Measurements from ENCODE around the gene HOXB13.

Gene HOXB13

DNA sequence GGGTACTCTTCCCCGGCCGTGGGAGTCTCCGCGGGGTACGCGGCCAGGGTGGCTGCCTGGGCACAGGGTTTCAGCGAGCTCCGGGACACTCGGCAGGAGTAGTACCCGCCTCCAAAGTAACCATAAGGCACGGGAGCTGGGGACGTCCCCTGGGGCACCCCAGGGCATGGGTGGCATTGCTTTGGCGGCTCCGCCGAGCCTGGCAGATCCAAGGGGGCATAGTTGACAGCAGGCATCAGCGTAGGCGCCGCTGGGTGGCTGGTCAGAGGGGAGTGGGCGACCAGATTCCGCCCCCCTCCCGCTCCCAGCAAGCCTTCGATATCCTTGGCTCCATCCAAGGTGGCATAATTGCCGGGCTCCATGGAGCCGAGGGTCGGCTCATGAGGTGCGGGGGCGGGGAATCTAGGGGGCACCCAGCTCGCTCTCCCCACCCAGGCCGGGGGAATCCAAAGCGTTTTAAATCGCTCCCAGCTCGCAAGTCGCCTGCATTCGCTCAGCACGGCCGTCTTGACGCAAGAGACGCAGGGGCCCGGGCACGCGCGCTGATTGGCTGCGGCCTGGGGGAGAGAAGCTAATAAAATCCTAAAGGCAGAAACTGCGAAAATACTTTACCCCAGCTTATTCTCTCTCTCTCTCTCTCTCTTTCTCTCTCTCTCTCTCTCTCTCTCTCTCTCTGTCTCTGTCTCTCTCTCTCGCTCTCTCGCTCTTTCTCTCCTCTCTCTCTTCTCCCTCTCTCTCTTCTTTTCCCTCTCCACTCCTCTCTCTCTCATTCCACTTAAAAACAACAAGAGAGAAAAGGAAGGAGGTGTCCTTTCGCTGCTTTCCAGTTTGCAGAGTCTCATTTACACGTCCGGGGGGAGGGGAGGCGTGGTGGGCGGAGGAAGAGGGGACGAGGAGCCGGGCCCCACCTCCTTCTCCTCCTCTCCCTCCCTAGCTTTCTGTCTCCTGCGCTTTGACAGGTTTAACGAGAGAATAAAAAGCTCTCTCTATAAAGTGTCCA lies at the start of gene HOXB13:
HOXB13 (minus strand) TSS at position 519 of the 1,000 bp plus-strand sequence; CDS start at position 362, 157 bp downstream.
- DNase-seq (ENCODE audit: low read depth in 3 of 3, low spot score in 1 of 3): no peak

- DNase-seq (ENCODE audit: low read depth in 3 of 3, low spot score in 1 of 3): no peak
Measured at GRCh38 chr17:48776602-48777001, 48.1 kb upstream of the HOXB13 start.

- DNase-seq (ENCODE audit: low read depth in 3 of 3, low spot score in 1 of 3): no peak
Measured at GRCh38 chr17:48773245-48773644, 44.7 kb upstream of the HOXB13 start.

- DNase-seq (ENCODE audit: low read depth in 3 of 3, low spot score in 1 of 3): no peak
Measured at GRCh38 chr17:48770954-48771353, 42.4 kb upstream of the HOXB13 start.

- no peak for DNase-seq (ENCODE audit: low read depth in 3 of 3, low spot score in 1 of 3)
Measured at GRCh38 chr17:48769009-48769675, 40.6 kb upstream of the HOXB13 start.

- no peak for DNase-seq (ENCODE audit: low read depth in 3 of 3, low spot score in 1 of 3)
Measured at GRCh38 chr17:48767263-48767774, 38.8 kb upstream of the HOXB13 start.

- no peak for DNase-seq (ENCODE audit: low read depth in 3 of 3, low spot score in 1 of 3)
Measured at GRCh38 chr17:48761114-48761513, 32.6 kb upstream of the HOXB13 start.

DNA sequence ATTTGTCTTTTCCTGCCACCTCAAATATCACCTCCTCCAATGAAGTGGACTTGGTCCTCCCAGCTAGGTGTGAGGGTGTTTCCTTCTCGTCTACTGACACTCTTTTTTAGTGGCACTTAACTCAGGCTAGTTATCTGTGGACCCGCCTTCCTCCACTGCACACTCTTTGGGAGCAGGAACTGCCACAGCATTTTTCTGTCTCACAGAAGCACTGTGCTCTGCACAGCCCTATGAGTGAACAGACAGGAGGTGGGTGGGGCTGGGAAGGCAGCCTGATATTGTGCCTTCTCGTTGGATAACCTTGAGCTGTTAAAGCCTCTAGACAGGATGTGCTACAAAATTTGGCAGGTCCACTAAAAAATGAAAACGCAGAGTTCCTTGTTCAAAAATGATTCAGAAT lies 31.9 kb upstream of the HOXB13 start:
- DNase-seq (ENCODE audit: low read depth in 3 of 3, low spot score in 1 of 3): no peak

DNA sequence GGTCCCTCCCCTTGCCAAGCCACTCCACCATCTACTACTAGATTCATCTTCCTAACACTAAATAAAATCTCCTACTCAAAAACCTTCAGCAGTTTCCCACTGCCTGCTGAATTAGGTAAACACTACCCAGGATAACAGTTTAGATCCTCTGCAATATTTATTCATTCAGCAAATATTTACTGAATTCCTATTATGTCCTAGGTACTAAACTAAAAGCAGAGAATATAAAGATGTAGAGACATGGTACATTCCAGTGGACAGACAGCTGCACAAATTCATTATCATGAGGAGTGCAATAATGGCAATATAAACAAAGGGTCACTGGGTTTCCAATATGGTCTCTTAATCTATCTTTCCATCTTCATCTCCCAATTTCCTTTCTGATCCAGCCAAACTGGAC lies 30.7 kb upstream of the HOXB13 start:
- DNase-seq (ENCODE audit: low read depth in 3 of 3, low spot score in 1 of 3): no peak

- DNase-seq (ENCODE audit: low read depth in 3 of 3, low spot score in 1 of 3): no peak
Measured at GRCh38 chr17:48757524-48757961, 29.0 kb upstream of the HOXB13 start.

GRCh38 chr17:48756830-48757251 lies 28.3 kb upstream of the HOXB13 start:
- no peak for DNase-seq (ENCODE audit: low read depth in 3 of 3, low spot score in 1 of 3)

DNA sequence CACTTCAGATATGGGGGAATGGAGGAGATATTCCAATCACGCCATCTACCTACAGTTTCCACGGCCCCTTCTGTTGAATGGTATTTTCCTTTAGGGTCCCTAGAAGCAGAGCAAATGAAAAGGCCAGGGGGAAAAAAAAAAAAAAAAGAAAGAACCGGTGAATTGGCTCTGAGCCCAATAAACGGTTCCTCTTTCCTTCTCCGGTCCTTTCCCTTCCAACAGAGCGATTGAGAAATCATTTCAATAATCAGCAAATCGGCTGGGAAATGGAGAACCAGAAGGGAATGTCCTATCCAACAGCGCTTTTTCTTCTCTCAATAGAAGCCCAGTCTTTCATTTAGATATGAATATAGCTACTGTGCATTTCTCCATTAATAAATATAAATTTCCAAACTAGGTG lies 26.8 kb upstream of the HOXB13 start:
- no peak for DNase-seq (ENCODE audit: low read depth in 3 of 3, low spot score in 1 of 3)

DNA sequence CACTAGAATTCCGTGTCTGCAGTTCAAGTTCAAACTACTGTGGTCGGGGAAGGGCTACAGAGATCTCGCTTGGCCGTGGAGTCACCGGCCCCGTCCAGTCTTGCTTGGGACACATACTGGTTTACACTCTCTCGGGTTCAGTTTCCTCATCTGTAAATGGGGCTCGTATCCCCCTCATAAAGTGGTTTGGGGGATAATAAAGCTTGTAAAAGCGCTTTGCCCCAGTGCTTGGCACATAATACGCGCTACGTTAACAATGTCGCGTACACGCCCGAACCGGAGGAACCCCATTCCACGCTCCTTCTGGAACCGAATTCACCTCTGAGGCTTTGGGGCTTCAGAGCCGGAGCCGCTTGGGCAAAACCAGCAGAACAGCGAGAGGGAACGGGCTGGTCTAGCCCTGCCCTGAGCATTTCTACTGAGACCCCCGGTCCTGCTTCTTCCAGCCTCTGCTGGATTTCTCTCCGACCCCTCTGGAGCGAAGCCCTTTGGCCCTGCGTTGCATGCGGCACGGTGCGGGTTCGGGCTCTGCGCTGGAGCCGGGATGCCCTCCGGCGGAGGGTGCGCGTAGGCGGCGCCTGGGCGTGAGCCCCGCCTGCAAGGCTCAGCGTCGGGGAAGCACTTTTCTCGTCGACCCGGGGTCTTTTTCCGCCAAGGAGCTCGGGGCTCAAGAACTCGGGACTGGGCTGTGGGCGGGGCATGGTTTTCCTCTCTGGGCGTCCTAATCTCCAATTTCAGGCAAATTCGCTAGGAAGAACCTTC lies 26.1 kb upstream of the HOXB13 start:
- DNase-seq (ENCODE audit: low read depth in 3 of 3, low spot score in 1 of 3): no peak

- DNase-seq (ENCODE audit: low read depth in 3 of 3, low spot score in 1 of 3): no peak
Measured at GRCh38 chr17:48753794-48754499, 25.4 kb upstream of the HOXB13 start.

GRCh38 chr17:48752399-48753288 lies 24.1 kb upstream of the HOXB13 start:
- no peak for DNase-seq (ENCODE audit: low read depth in 3 of 3, low spot score in 1 of 3)

DNA sequence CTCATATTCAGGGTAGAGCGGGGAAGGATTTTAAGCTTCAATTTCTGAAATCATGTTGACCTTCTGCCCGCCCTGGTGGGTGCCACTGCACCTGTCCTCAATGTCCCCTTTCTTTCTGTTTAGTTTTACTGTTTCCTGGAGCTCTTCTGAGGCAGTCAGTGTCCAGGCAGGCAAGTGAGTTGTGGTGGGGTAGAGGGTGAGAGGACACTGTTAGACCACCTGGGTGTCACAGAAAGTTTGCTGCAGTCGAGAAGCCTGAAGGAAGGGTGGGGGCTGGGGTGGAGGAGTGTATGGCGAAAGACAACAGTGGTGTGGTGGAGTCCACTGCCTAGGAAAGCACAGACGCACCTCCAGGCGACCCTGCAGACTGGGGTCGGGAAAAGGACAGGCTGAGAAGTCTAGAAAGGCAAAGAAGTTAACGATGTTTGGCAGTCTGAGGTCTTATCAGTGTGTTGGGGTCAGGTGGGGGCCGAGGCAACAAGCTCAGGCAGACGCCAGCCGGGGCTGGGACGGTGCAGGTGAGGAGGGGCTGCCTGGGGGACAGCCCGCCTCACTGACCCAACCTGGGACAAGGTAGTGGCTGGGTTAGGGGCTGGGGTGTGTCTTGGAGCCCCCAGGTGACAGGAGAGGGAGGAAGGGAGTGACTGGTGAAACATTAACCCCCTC lies 23.3 kb upstream of the HOXB13 start:
- DNase-seq (ENCODE audit: low read depth in 3 of 3, low spot score in 1 of 3): no peak

DNA sequence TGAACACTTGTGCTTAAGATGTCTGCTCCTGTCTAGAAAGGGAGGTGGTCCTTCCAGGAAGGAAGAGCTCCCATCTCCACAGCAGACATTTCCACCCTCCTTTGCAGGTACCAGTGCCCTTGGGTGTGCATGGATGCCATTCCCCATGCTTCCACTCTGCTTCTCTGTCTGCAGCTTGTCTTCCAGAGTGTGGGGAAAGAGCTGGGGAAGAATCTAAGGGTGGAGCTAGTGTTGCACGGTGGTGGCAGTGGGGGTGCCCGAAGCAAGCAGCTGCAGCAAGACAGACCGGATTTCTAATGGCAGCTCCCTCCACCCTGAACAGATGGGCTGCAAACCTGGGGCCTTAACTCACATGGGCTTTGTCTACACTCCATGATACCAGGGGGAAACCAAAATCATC lies 22.6 kb upstream of the HOXB13 start:
- no peak for DNase-seq (ENCODE audit: low read depth in 3 of 3, low spot score in 1 of 3)

- DNase-seq (ENCODE audit: low read depth in 3 of 3, low spot score in 1 of 3): no peak
Measured at GRCh38 chr17:48749621-48750553, 21.3 kb upstream of the HOXB13 start.

Data from stimulated activated CD4-positive, alpha-beta T cell treated with anti-CD3 and anti-CD28 coated beads, TNF-alpha, amount 100 ng/mL, for 1 hour (primary cell).